Fibroblast of skin of scalp (primary cell): Measurements from ENCODE around the gene SSBP3.
"Not testable (repeated sequence)": the region's sequence is repeated elsewhere in the genome, so short reads cannot be mapped to it uniquely, and the experiment has no call there.

Experiments used
- DNase-seq: peaks from one replicate; pipeline ENCODE4 v3.0.0-alpha.2; 2013

The SSBP3 gene

DNA sequence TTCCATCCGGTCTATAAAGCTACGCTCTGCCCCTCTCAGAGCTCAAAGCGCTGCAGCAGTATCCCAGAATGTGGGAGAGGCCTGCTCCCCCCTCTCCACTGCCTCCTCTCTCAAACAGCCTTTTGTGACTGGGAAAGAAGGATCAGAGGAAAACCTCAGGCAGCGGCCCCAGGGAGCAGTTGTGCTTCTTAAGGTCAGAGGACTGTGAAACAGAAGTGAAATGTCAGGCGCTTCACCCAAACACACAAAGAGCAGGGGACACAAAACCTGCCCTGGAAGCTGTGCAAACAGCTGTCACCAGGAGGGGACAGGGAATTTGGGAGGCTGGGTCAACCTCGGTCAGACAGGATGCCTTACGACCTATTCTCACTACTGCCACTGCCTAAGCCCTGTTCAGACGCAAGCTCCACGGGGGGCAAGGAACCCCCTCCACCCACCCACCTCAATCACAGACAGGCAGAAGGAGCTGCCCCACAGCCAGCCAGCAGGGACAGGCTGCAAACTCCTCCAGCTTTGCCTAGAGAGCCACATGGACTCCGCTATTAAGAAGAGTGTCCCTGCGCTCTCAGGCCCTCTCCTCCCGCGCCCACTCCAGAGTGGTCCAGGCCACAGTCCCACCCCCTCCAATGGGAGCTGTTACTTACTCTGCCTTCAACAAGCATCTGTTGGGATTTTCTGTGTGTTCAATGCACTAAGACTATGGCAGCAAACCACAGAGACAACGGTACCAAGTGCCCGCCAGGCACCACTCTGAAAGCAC is 14.6 kb downstream of the SSBP3 start:
- DNase-seq = no peak

DNA sequence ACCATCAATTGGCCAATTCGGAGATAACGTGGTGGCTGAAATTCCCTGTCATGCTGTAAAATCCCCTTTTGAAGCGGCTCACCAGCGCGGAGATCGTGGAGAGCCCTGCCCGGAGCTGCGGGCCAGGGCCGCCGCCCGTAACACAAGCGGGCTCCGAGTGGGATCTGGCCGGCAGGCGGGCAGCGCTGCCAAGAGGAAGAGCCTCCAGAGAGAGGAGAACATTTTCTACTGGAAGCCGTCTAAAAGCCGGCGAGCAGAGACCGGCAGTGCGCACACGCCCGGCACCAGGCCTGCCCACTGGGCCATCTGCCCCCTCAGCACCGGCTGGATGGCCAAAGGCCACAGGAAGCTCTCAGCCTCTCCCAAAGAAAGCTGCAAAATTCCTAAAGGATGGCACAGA is 15.5 kb downstream of the SSBP3 start:
- DNase-seq = no peak

DNA sequence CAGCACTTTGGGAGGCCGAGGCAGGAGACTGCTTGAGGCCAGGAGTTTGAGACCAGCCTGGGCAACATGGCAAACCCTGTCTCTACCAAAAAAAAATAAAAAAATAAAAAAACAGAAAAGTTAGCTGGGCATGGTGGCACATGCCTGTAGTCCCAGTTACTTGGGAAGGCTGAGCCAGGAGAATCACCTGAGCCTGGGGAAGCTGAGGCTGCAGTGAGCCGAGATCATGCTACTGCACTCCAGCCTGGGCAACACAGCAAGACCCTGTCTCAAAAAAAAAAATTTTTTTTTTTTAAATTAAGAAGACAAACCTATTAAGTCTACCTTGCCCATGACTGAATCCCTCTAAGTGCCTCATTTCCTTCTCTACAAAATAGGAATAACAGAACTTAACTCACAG is 16.6 kb downstream of the SSBP3 start:
- not testable (repeated sequence) for DNase-seq

- no peak for DNase-seq
Observed at GRCh38 chr1:54387419-54387818, 18.8 kb downstream of the SSBP3 start.

DNA sequence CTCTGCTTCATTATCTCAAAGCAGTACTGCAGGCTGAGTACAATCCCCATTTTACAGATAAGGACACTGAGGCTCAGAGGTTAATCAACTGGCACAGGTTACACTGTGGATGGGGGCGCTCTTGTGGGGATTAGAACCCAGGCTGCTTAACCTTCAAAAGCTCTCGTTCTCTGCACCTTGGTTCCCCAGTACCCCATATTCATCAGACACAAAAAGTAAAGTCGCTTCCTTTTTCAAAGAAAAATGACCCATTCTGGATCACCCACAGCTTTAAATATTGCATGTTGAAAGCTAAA is 20.5 kb downstream of the SSBP3 start:
- DNase-seq = no peak

DNA sequence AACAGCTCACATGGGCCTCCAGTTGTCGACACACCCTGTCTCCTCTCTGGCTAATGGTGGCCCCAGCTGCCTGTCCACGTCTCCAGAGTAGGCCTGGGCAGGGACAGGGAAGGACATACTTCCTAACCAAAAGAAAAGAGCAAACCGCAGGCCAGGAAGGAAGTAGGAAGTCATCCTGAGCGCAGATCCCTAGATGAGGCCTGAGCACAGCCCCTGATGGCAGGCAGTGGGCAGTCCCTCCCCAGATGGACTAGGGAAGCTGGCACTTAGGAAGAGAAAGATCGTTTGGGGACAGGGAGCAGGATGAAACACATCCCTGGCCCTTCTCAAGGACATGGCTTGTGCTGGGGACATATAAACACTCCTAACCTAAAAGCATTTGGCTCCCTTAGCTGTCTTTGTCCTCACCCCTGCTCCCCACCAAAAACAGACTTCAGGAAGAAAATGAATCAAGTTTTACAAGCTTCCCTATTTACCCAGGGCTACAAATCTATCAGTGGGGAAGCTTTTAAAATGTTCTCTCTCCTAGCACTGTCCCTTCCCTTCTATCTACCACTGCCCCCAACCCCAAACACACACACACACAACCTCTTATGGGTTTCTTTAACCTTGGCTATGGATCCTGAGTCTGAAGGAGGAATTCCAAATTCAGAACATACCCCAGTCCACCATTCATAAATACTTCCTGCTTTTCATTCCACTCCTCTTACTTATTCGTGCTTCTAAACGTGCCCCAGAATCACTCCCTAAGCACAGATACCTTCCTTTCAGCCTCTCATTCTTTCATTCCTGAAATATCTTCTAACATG is 21.1 kb downstream of the SSBP3 start:
- DNase-seq = peak; percentile 67

- DNase-seq = no peak
Observed at GRCh38 chr1:54384471-54384870, 21.7 kb downstream of the SSBP3 start.

- DNase-seq = no peak
Observed at GRCh38 chr1:54381524-54381923, 24.7 kb downstream of the SSBP3 start.

DNA sequence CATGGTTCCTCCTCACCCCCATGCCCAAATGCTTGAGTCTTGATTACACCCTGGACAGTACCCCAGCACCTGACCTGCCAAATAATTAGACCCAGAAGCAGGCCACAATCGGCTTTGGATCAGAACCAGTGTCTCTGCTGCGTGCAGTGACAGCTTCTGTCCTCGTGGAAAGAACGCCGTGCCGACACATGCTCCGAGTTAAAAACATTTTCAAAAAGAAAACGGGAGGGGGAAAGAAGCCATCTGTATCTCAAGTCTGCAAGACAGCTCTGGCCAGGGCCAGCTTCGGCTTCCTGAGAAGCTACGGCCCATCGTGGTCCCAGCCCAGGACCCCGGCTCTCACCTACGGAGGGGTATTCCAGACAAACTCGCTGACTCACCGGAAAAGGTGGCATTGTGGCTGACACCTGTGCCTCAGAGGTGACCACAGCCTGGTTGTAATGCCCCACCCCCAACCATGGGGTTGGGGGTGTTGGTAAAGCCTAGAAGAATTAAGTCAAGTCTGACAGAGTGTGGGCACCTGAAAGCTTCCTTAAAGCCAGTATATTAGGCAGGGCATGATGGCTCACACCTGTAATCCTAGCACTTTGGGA is 25.8 kb downstream of the SSBP3 start:
- no peak for DNase-seq

DNA sequence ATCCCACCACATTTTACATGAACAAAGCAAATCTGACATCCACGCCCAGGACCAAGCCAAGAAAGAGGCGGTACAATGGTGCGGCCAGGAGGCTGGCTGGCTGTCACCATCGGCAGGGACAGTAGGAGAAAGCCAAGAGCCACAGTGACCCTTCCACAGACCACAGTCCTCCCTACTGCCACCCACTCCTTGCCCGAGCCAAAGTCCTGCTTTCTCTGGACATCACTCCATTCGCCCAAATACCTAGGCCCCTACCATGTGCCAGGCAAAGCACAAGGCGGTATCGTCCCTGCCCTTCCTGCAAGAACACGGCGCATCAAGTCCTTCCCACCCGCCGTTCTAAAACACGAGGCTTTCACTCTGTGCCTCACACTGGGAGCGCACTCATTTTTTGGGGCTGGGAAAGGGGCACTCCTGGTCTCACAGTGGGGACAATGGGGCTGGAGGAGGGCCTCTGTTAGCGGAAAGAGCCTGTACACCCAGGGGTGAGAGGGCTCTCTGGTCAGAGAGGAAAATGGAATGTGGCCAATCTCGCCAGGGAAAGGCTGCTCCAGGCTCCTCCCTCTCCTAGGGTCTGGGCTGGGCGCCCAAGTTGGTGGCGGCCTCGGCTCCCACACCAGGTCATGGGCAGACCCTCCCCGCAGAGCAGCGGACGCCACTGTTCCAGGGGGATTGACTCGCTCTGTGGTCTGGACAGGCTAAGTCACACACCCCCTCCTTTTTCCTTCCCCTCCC is 26.5 kb downstream of the SSBP3 start:
- DNase-seq = peak; percentile 18

DNA sequence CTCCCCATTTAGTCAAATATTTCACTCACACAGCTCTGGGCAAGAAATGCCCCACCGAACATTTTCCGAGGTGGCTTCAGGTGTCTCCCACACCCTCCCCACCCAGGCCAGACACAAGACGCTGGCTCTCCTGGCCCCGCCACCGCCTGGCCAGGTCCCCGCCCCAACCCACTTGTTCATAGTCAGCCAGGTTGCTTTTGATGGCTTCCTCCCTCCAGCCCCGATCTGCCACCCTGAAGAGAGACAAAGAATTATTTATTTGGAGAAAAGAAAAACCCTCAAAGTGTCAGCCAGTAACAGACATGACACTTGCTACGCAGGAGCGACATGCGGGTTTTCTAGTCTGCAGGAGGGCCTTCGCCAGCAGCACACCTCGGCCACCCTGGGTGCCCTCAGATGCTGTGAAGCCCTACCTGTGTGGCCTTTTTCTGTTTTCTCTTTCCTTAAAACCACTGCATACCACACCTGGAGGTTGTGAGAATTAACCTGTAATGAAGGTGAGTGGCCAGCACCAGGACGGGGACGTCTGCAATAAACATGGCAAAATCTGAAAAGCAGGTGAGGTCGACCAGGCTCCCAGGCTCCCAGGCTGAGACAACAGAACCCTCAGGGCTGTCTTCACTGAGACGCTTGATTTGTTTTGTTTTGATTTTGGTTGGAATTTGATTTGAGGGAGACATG is 27.2 kb downstream of the SSBP3 start:
- no peak for DNase-seq

DNA sequence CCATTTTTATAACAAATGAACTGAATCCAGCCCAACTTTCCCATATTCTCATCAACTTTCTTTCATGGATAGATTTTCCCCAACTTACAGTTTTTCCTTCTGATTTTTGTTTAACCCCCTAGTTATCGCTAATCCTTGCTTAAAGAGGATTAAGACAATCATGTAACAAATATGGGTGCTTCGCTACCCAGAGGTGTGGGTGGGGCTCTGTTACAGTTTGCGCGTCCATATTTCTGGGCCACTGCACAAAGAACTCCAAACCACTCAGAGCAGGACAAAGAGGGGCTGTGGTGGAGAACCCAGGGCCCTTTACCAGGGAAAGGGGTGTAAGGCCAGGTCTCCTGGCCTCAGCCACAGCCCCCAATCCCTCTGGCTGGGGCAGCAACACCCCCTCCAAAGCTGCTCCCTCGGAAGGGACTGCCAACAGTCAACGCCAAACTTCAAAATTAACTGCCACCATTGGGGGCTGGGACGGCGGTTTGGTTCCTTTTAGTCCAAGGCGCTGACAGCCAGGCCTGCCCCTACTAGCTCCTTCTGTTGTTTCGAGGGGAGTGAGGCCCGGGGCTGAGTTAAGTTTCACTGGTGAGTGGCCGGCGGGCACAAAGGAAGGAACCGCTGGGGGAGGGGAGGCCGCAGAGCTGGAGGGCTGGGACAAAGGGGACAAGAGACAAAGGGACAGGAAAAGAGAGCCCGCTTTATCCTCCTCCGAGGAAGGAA is 27.9 kb downstream of the SSBP3 start:
- DNase-seq = no peak

DNA sequence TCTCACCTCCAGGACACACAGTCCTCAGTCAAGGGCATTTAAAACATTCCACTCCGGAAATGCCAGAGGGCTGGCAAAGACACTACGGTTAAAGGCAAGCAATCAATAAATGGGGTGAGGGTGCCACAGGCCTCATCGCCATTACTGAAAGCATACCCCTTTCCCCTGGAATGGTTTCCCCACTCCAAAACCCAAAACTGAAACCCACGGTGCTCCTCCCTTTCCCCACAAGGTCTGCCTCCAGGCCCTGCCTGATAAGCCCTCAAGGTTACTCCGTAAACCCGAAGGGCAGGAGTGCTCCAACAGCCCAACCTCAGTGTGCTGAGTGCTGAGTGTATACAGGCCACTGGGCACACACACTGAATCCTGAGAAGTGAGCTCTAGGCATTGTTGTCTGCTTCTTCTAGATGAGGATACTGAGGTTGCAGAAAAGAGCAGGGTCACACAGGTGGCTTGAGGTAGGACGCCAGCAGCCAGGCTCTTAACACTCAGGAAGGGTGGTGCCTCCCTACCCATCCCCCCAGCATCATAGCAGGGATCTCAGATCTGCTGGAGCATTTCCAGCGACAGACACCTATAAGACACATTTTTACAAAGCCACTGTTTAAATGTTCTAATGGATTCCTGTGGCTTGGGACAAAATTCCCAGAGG is 29.0 kb downstream of the SSBP3 start:
- DNase-seq = peak; percentile 44

- DNase-seq = no peak
Observed at GRCh38 chr1:54376430-54377039, 29.7 kb downstream of the SSBP3 start.

- DNase-seq = no peak
Observed at GRCh38 chr1:54375712-54376429, 30.3 kb downstream of the SSBP3 start.

GRCh38 chr1:54375298-54375697 is 30.9 kb downstream of the SSBP3 start:
- DNase-seq = no peak

DNA sequence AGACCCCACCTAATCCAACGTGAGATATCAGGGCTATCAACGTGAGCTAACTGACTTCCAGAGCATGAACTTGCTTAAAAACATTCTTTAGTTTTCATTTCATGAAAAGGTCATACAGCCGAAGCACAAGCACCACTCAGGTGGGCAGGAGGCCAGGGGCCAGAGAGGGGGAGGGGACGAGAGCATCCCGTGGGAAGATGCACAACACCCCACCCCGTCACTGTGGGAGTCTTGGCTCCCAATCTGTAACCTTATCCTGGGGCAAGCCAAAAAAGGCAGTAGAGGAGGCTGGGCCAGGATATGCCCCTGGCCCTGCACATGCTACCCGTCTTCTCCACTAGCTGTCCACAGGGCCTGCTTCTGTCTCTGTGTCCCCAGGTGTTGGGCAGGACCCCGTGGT is 31.4 kb downstream of the SSBP3 start:
- DNase-seq = no peak

DNA sequence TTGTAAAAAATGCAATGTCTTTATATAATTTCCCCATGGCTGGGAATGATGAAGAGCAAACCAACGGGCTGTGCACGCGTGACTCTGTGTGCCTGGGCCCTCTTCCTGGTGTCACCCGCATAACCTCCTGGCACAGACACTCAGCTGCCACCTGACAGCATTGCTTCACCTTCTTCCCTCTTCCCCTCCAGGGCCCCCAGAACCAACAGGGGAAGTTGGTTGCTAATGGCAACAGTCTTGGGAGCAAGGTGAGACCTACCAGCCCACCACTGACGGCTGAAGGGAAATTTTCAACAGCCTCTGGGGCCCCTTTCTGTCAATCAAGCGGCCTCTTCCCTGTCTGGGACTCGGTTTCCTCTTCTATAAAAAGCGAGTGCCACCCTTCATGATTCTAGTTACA is 33.2 kb downstream of the SSBP3 start:
- no peak for DNase-seq

DNA sequence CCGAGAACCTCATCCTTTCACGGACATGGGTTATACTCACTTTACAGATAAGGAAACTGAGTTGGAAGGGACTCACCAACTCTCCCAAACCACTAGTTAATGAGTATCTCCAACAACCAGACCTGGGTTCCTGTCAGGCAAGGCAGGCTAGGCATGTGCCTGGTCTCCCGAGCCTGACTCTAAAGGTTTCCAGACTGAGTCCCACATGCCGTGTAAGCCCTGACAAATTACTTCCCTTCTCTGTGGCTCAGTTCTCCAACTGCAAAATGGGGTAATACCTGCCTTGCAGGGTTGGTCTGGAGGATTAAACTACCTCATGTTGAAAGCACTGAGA is 34.3 kb downstream of the SSBP3 start:
- DNase-seq = no peak
